ENCODE results near the gene FGF22.
"Not testable (repeated sequence)": the region's sequence is repeated elsewhere in the genome, so short reads cannot be mapped to it uniquely, and the experiment has no call there.

The FGF22 gene

GRCh38 chr19:607301-608154 is 32.2 kb upstream of the FGF22 start:
- DNase-seq (ENCODE audit: low read depth) = no peak

GRCh38 chr19:608155-609003 is 31.3 kb upstream of the FGF22 start:
- no peak for DNase-seq (ENCODE audit: low read depth)

- DNase-seq (ENCODE audit: low read depth) = no peak
Measured at GRCh38 chr19:609004-609346, 30.7 kb upstream of the FGF22 start.

DNA sequence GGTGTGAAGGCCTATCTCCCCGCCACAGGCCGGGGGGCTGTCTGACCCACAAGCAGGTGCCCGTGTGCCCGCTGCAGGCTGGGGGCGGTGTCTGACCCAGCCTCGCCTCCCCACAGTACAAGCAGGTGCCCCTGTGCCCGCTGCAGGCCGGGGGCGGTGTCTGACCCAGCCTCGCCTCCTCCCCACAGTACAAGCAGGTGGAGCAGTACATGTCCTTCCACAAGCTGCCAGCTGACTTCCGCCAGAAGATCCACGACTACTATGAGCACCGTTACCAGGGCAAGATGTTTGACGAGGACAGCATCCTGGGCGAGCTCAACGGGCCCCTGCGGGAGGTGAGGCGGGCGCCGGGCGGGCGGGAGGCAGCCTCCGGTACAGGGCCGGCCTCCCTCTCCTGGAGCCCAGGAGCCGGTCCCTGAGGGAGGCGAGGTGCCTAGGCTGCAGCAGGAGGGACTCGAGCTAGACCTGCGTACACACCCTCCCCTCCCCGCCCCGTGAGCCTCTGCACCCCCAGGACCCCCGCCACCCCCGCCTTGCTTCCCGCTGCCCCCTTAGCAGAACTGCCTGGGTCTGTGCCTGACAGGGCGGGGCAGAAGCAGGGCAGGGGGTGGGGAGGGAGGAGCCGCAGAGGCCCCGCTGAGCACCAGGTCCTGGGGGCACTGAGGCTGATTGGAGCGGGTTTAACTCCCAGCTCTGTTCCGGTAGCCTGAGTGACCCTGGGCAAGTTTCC is 29.4 kb upstream of the FGF22 start:
- no peak for DNase-seq (ENCODE audit: low read depth)

DNA sequence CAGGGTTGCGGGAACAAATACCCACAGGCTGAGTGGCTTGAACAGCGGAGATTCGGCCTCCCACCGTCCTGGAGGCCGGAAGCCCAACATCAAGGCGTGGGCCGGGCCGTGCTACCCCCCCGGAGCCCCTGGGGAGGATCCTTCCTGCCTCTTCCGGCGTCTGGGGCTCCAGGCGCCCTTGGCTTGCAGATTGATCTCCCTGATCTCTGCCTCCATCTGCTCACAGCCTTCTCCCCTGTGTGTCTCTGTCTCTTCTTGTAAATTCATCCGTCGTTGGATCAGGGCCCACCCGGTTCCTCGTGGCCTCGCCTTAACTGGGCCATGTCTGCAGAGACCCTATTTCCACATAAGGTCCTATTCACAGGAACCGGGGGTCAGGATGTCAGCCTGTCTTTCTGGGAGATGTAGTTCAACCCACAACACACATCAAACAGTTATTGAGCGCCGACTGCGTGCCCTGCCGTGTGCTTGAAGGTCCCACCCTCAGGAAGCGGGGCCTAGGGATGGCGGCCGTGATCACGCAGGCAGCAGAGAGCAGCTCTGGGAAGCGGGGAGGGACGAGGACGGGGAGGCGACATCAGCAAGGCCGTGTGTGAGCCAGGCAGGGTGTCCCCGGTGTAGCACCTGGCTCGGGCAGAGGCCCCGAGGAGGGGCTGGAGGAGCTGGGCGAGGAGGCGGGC is 28.7 kb upstream of the FGF22 start:
- peak; percentile 49 for DNase-seq (ENCODE audit: low read depth)

DNA sequence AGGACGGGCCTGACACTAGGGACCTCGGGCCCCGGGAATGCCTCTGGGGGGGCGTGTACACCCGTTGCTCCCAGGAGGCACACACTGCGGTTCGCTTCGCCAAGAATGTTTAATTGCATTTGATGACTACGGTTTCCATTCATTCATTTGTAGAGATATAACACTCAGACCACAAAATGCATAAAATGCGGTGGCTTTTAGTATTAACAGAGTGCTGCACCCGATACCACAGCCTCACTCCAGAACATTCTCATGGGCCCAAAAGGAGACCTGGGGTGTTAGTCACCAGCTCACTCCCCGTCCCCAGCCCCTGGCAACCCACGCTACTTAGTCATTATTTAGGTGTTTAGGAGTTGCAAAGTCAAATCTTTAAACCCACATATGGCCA is 28.2 kb upstream of the FGF22 start:
- DNase-seq (ENCODE audit: low read depth) = peak; percentile 26

- DNase-seq (ENCODE audit: low read depth) = no peak
Measured at GRCh38 chr19:612941-613340, 26.7 kb upstream of the FGF22 start.

- no peak for DNase-seq (ENCODE audit: low read depth)
Measured at GRCh38 chr19:613732-614567, 25.7 kb upstream of the FGF22 start.

GRCh38 chr19:615619-616018 is 24.1 kb upstream of the FGF22 start:
- DNase-seq (ENCODE audit: low read depth) = no peak

DNA sequence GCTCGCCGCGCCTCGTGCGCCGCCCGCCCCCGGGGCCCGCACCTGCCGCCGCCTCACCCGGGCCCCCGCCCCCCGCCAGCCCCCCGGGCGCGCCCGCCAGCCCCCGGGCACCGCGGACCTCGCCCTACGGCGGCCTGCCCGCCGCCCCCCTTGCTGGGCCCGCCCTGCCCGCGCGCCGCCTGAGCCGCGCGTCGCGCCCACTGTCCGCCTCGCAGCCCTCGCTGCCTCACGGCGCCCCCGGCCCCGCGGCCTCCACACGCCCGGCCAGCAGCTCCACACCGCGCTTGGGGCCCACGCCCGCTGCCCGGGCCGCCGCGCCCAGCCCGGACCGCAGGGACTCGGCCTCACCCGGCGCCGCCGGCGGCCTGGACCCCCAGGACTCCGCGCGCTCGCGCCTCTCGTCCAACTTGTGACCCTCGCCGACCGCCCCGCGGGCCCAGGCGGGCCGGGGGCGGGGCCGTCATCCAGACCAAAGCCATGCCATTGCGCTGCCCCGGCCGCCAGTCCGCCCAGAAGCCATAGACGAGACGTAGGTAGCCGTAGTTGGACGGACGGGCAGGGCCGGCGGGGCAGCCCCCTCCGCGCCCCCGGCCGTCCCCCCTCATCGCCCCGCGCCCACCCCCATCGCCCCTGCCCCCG is 23.5 kb upstream of the FGF22 start:
- DNase-seq (ENCODE audit: low read depth) = no peak

DNA sequence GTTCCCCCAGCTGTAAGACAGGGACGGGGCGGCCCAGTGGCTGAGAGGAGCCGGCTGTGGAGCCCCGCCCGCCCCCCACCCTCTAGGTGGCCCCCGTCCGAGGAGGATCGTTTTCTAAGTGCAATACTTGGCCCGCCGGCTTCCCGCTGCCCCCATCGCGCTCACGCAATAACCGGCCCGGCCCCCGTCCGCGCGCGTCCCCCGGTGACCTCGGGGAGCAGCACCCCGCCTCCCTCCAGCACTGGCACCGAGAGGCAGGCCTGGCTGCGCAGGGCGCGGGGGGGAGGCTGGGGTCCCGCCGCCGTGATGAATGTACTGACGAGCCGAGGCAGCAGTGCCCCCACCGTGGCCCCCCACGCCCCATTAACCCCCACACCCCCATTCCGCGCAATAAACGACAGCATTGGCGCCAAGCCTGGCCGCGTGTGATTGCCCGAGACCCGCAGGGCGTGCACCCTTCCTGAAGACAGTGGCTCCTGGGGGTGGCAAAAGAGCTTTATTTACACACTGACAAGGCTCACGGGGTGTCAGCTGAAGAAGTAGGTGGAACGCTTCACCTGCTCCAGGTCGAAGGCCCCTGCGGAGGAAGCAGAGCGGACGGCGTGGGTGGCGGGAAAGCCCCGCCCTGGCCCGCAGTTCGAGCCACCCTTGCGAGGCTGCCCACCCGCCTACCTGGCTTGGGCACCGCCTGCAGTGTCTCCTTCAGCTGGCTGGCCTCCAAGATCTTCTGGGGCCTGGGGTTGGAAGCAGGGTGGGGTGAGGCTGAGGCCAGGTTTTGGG is 22.7 kb upstream of the FGF22 start:
- no peak for DNase-seq (ENCODE audit: low read depth)

DNA sequence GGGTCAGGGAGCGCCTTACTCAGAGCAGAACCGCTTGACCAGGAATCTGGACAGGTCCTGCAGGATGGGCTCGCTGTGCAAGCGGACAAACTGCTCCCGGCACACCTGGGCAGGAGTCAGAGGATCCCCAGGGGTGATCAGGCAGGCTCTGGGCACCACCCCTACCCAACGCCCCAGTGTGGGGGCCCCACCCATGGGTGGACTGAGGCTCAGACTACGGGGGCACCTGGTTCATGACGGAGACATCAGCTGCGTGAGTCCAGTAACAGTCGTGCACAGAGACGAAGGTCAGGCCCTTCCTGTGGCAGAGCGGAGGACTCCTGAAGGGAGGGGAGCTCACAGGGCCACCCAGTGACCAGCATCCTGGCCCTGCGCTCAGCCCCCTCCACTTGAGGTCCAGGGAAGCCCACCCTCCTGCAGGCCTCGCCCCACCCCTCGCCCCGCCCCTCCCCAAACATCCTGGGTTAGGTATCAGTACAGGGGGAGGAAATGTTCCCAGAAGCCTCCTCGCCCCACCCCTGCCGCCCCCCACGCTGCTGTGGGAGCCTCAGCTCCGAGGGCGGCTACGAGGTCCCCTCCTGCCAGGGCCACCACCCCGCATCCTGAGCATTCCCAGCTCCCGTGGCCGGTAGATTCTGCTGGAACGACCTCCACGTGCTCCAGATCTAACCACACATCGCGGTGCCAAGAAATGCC is 22.0 kb upstream of the FGF22 start:
- DNase-seq (ENCODE audit: low read depth) = no peak

- no peak for DNase-seq (ENCODE audit: low read depth)
Measured at GRCh38 chr19:618247-618619, 21.4 kb upstream of the FGF22 start.

- no peak for DNase-seq (ENCODE audit: low read depth)
Measured at GRCh38 chr19:618674-619285, 20.9 kb upstream of the FGF22 start.

- no peak for DNase-seq (ENCODE audit: low read depth)
Measured at GRCh38 chr19:619286-620002, 20.2 kb upstream of the FGF22 start.

DNA sequence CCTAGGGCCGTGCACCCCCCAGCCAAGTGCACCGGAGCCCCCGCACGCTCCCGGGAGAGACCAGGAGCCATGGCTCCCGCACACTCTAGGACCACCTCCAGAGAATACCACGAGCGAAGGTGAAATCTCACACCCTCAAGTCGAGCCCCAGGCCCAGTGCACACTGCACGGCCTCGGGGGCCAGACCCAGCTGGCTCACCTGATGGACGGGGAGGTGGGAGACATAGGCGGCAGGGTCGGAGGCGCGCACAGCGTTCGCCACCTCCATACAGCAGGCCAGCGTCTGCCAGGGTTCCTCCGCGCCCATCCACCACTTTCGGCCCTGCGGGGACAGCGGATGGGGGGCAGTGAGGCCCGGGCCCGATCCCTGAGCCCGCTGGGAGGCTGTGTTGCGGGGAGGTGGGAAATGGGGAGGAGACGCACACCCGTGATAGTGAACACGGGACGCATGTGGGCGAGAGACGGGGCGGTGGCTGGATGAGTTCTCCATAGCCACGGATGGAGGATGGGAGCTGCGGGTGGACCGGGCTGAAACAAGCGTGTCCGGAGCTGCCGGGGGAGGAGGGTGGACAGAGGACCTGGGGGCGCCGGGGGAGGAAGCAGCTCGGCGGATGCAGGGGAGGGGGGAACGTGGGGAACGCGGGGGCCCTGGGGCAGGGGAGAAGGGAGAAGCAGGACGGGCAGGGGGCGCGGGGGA is 19.4 kb upstream of the FGF22 start:
- DNase-seq (ENCODE audit: low read depth) = no peak

DNA sequence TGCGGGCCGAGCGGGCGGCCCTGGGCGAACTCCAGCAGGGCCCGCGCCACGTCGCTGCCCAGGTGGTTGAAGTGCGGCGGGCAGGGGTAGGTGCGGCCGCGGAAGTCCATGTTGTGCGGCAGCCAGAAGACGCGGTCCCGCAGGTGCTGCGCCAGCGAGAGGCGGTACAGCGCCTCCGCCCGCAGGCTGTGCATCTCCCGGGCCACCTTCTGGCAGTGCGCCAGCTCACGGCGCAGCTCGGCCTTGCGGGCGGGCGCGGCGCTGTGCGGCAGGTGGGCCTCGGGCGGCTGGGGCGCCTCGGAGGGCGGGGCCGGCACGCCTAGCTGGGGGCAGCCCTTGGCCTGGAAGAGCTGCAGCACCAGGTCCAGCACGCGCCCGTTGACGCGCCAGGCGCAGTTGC is 18.5 kb upstream of the FGF22 start:
- not testable (repeated sequence) for DNase-seq (ENCODE audit: low read depth)
